ENCODE results near the gene WSCD2.

The WSCD2 gene

GRCh38 chr12:108237272-108237671, 108.2 kb downstream of the WSCD2 start:
- no peak for DNase-seq

GRCh38 chr12:108238474-108238873, 109.4 kb downstream of the WSCD2 start:
- no peak for DNase-seq

- no peak for DNase-seq
Observed at GRCh38 chr12:108239378-108239777, 110.3 kb downstream of the WSCD2 start.

GRCh38 chr12:108240027-108240785, 111.1 kb downstream of the WSCD2 start:
- DNase-seq: no peak

GRCh38 chr12:108240928-108241327, 111.8 kb downstream of the WSCD2 start:
- DNase-seq: no peak

- no peak for DNase-seq
Observed at GRCh38 chr12:108241986-108242703, 113.1 kb downstream of the WSCD2 start.

- no peak for DNase-seq
Observed at GRCh38 chr12:108247130-108247529, 118.0 kb downstream of the WSCD2 start.

GRCh38 chr12:108248011-108248410, 118.9 kb downstream of the WSCD2 start:
- no peak for DNase-seq

- no peak for DNase-seq
Observed at GRCh38 chr12:108252523-108252922, 123.4 kb downstream of the WSCD2 start.

GRCh38 chr12:108253540-108253939, 124.5 kb downstream of the WSCD2 start:
- no peak for DNase-seq

GRCh38 chr12:108254030-108254429, 124.9 kb downstream of the WSCD2 start:
- DNase-seq: no peak

- no peak for DNase-seq
Observed at GRCh38 chr12:108254517-108255251, 125.6 kb downstream of the WSCD2 start.

- DNase-seq: no peak
Observed at GRCh38 chr12:108255252-108255602, 126.1 kb downstream of the WSCD2 start.

- no peak for DNase-seq
Observed at GRCh38 chr12:108257004-108257403, 127.9 kb downstream of the WSCD2 start.

GRCh38 chr12:108257610-108258106, 128.6 kb downstream of the WSCD2 start:
- DNase-seq: no peak

- no peak for DNase-seq
Observed at GRCh38 chr12:108260039-108260438, 131.0 kb downstream of the WSCD2 start.

- DNase-seq: no peak
Observed at GRCh38 chr12:108260969-108261368, 131.9 kb downstream of the WSCD2 start.

- DNase-seq: no peak
Observed at GRCh38 chr12:108265505-108265904, 136.4 kb downstream of the WSCD2 start.

- DNase-seq: no peak
Observed at GRCh38 chr12:108266131-108266530, 137.0 kb downstream of the WSCD2 start.

- no peak for DNase-seq
Observed at GRCh38 chr12:108267450-108267849, 138.4 kb downstream of the WSCD2 start.

- no peak for DNase-seq
Observed at GRCh38 chr12:108268397-108268796, 139.3 kb downstream of the WSCD2 start.

GRCh38 chr12:108269224-108269623, 140.1 kb downstream of the WSCD2 start:
- no peak for DNase-seq

- no peak for DNase-seq
Observed at GRCh38 chr12:108270035-108270848, 141.2 kb downstream of the WSCD2 start.

Measured in activated CD8-positive, alpha-beta memory T cell treated with anti-CD3 and anti-CD28 coated beads for 24 hours (primary cell).